Hematopoietic multipotent progenitor cell (in vitro differentiated cells): ENCODE measurements around the gene CHAC2. TPM values are rescaled to one million over a fixed set of nuclear protein-coding genes. Genes with fewer than 3 reads are reported as not detected.
A peak's percentile ranks its signal among the peaks of the same experiment; 100 is the strongest.

ENCODE experiments used
- DNase-seq, 3 donors: peaks; one replicate each; pipeline ENCODE4 v3.0.0-alpha.2; 2011 to 2015; ENCODE audit warnings: low read depth in 2 of 3, low spot score in 2 of 3
- total RNA-seq: library from RNA; depleted of rRNA; stranded (reverse); fragments of >200 nt; gene quantifications from one replicate; pipeline ENCODE4 v1.2.3, GENCODE V29; 2012

Gene CHAC2
- total RNA-seq, 1 donor, result 1.1 TPM

DNA sequence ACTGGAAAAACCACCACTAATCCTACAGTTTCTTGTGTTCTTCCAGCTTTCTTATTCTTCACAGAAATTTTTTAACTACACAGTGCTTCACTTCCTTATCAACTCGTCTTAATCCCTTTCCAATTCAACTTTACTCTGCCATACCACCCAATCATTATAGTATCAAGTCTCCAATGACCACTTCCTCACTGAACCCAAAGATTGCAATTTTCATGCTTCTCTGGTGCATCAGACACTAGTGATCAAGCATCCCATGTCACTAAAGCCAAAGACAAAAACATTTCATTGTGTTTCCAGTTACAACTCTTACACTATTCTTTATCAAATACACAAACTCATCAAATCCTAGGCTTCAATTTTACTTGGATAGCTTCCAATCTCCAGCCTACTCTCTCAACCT, 9.5 kb downstream of the CHAC2 start:
- DNase-seq, result no peak

DNA sequence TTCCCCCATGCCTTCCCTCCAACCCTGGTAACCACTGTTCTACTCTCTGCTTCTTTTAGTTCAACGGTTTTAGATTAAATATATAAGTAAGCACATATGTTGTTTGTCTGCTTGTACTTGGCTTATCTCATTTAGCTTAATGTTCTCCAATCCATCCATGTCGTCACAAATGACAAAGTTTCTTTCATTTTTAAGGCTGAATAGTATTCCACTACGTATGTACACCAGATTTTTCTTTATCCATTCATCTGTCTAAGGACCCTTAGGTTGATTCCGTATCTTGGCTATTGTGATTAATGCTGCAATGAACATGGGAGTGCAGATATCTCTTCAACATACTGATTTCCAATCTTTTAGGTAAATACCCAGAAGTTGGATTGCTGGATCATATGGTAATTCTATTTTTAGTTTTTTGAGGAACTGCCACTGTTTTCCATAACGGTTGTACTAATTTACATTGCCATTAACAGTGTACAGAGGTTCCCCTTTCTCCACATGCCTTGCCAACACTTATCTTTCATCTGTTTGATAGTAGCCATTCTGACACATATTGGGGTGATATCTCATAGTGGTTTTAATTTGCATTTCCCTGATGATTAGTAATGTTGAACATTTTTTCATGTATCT, 11.0 kb downstream of the CHAC2 start:
- peak in 2 of 3 donors; percentile 24 to 41 for DNase-seq

DNA sequence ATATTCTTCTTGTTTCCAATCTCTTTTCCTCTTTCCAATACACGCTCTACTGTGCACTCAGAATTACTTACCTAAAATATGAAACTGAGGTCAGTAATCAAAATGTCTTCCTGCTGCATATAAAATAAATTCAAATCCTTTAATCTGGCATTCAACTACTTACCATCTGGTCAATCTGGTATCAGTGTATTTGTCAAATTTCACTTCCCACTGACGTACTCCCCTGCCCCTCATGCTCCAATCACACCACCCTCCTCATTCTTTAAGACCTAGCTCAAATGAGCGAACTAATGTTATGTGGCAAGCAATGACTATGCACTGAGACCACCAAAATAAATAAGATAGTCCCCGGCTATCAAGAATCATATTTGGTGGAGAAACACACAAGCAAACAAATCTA, 12.5 kb downstream of the CHAC2 start:
- DNase-seq, result no peak

DNA sequence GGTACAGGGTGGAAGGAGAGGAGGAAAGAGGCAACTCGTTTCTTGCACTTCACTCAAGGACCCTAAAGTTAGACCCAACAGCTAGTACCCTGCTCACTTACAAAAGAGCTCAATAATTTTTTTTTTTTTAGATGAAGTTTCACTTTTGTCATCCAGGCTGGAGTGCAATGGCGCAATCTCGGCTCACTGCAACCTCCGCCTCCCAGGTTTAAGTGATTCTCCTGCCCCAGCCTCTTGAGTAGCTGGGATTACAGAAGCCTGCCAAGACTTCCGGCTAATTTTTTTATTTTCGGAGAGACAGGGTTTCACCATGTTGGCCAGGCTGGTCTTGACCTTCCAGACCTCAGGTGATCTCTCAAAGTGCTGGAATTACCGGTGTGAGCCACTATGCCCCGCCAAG, 15.1 kb downstream of the CHAC2 start:
- no peak for DNase-seq

DNA sequence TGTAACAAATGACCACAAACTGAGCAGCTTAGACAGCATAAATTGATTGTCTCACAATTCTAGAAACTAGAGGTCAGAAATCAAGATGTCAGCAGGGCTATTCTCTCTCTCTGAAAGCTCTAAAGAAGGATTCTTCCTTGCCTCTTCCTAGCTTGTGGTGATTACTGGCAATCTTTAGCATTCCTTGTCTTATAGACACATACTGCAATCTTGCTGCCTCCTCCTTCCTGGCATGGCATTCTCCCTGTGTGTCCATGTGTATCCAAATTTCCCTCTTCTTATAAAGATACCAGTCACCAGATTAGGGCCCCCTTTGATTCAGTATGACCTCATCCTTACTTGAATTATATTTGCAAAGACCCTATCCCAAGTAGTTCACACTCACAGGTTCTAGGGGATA, 16.8 kb downstream of the CHAC2 start:
- DNase-seq, result no peak

DNA sequence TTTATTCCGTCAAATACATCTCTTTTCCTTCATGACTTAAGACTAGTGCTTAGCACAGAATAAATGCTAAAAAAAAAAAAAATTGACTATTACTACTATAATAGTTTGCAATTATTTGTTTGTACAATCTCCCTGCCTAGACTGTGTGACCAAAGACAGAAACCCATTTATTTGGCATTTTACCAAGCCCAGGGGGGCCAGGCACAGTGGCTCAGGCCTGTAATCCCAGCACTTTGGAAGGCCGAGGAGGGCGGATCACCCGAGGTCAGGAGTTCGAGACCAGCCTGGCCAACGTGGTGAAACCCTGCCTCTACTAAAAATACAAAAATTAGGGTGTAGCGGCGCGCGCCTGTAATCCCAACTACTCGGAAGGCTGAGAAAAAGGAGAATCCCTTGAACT, 17.8 kb downstream of the CHAC2 start:
- no peak for DNase-seq

DNA sequence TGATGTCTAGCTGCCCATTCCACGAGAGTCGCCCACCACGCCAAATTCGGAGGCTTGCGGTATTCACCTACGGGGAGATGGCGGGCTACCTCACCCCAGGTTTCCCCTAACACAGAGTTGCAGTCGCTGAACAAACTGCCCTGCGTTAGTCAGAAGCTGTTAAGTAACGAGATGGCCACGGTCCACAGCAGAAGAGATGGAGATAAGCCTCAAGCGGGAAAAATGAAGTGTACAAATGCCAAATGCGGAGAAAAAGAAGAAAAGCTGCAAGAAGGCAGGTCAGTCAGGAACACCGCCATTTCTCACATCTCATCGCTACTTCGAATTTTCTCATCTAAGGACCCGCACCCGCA, 18.7 kb downstream of the CHAC2 start:
- DNase-seq, result peak; percentile 16 to 41 (median 37)

DNA sequence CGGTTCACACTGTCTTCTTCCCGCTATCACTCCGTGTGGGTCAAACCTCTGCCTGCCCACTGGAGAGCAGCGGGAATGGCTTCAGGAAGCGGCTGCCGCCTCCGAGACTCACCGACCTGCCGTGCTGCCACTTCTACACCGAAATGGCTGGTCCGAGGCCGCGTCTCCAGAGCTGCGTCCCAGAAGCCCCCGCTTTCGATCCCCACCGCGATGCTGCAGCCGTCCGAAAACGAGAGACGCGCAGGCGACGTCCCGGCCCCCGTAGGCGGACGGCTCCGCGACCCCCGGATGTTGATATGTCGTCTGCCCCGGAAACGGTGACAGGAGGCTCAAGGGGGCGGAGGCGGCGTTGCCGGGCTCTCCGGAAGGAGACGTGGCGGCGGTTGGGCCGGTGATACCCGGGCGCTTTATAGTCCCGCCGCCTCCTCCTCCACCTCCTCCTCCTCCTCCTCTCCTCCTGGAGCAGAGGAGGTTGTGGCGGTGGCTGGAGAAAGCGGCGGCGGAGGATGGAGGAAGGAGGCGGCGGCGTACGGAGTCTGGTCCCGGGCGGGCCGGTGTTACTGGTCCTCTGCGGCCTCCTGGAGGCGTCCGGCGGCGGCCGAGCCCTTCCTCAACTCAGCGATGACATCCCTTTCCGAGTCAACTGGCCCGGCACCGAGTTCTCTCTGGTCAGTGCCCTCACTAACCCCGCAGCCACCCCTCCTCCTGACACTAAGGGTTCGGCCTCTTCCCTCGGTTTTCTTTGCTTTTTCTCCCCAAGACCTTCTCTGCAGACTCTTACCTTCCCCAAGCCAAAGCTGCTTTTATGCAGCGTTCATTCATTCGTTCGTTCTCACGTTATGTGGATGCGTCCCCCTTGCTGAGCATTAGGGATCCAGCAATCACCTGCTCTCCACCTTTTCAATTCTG, 19.4 kb downstream of the CHAC2 start, which contains the start of the genes ASB3 and ERLEC1:
TSS of gene ASB3 (minus strand) at position 249 of the 909 bp plus-strand sequence. CDS start 21,381 bp downstream, outside the sequence.
TSS of gene ERLEC1 (plus strand) at position 340 of the 909 bp plus-strand sequence. CDS start at position 507, 167 bp downstream.
- peak; percentile 74 to 96 (median 96) for DNase-seq

DNA sequence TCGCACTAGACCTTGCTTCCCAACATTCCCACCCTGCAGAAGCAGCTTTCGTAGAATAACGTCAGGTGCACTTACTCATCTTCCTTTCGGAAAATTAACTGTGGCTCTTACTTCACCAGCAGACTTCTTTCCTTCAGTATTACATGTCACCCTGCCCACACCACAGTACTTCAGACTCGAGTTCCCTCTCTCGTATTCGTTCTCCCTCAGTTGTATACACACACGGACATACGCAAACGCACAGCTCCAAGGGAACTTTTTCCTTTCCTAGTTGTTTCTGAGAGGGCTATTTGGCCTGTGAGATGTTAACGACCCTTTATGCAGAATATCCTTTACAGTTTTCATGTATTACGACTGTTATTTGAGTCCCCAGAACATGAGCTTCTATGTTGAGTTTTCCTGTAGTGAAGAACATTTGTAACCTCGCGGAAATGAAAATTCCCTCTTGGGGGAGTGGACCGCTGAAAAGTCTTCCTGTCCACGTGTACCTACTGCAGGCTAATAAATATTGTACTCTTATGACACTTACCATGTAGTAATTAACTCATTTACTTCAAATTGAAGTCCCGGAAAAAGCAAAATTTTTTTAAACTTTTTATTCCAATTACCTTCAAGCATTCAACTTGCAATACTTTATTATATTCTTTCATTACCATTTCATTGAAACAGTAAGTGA, 20.1 kb downstream of the CHAC2 start:
- peak in 2 of 3 donors; percentile 13 to 28 for DNase-seq

DNA sequence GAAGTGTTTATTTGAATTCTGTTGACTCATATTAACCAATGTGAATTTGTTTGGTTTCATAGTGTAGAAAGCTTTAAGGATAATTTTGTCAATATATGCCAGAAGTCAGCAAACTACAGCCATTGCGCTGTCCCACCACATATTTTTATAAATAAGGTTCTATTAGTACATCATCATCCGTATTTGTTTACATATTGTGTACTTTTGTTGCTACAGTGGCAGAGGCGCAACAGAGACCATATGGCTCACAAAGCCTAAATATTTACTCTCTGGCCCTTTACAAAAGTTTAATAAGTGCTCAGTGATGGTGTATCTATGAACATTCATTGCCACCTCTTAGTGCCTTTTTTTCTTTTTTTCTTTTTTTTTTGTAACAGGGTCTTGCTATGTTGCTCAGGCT, 25.7 kb downstream of the CHAC2 start:
- DNase-seq, result no peak

DNA sequence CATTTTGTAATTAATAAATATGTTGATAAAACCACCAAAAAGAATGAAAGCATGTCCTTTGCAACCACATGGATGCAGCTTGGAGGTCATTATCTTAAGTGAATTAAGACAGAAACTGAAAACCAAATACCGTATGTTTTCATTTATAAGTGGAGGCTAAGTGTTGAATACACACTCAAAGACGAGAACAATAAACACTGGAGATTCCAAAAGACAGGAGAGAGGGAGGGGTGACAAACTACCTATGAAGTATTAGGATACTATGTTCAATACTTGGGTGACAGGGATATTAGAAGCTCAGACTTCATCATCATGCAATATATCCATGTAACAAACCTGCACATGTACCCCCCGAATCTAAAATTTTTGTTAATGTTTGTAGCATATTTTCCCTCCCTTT, 26.2 kb downstream of the CHAC2 start:
- no peak for DNase-seq

DNA sequence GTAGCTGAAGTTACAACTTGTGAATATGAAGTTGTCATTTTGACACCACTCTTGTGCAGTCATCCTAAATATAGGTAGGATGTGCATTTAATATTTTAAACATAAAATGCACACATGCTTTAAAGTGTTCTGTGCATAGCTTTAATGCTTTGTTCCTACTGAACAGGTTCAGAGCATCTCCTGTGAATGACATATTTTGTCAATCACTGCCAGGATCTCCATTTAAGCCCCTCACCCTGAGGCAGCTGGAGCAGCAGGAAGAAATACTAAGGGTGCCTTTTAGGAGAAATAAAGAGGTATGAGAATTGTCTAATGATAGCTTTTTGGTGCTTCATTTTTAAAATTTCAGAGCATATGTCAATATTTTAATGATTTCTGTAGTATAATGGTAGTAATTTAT, 33.9 kb downstream of the CHAC2 start:
- no peak for DNase-seq

DNA sequence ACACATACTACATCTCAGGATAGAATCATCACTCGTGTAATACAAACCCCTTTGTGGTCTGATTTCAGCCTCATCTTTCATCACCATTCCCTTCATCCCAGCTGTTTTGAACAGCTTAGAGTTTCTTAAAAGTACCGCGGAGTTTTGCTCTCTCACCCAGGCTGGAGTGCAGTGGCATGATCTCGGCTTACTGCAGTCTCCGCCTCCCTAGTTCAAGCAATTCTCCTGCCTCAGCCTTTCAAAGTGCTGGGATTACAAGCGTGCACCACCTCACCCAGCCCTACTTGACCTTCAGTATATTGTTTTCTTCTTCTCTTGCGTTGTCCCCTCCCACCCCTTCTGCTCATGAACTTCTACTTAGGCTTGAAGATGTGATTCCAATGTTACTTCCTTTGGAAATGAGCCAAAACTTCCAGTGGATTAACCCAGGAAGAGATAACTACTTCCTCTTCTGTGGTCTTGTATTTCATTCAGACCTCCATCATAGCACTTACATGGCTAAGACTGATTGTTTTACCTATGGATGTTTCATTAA, 35.1 kb downstream of the CHAC2 start:
- no peak for DNase-seq

DNA sequence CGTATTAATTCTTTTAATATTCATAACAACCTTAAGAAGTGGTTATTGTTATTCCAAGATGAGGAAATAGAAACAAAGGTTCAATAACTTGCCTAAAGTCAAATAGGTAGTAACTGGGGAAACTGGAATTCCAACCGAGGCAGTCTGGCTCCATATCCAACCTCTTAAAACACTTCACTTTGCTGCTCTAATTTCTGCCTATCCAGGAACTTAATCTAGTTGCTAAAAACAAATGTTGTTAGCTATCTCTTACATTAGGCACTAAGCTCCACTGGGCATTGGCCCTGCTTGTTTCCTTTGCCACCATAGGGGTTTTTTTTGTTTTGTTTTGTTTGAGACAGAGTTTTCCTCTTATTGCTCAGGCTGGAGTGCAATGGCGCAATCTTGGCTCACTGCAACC, 44.0 kb downstream of the CHAC2 start:
- no peak for DNase-seq

DNA sequence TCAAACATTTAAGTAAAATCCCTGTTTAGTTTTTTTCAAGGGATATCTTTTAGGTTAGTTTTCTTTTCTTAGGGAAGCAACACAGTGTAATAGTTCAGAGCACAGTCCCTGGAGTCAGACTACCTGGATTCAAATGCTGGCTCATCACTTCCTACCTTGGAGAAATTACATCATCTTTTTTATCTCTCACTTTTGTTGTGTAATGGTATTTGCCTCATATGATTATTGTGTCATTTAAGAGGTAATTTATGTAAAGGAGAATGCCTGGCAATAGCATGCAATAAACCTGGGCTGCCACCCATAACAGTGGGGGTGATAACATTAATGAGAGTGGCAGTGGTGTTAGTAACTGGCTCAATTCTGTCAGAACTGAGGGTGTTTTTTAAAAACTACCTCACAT, 45.5 kb downstream of the CHAC2 start:
- no peak for DNase-seq

DNA sequence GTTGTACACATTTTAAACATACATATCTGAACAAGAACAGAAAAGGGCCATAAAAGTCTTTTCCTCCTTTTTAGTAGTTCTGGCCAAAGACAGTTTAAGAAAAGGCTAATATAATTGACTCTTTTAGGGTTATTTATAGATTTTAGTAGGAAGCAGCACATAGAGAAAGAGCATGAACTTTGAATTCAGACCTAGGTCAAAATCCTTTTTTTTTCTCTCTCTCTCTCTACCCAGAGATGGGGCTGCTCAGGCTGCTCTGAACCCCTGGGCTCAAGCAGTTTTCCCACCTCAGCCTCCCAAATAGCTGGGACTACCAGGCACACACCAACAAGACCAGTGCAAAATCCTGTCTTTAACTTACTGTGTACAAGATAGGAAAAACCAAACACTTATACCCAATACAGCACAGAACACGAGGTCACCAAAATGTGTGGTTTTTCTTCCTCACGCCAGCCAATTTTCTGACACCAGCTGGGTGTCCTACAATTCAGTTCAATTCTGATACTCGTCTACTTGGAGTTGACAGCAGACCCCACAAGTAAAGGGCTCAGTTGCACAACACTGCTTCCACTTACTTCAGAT, 51.3 kb downstream of the CHAC2 start:
- DNase-seq, result no peak

DNA sequence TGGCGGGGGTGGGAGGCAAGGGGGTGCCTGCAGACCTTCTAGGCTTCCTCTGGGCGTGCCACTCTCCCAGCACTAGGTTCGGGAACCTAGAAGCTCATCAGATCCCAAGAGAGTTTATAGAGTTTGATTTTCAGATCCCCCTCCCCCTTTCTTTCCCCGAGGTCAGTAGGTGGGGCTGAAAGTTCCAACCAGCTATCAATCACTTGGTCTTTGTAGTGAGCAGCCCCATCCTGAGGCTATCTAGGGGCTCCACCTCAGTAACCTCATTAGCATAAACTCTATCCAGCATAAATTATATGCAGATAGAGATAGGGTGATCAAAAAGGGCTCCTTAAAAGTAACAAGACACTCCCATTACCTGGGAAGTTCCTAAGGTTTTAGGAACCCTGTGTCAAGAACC, 52.0 kb downstream of the CHAC2 start:
- DNase-seq, result no peak

DNA sequence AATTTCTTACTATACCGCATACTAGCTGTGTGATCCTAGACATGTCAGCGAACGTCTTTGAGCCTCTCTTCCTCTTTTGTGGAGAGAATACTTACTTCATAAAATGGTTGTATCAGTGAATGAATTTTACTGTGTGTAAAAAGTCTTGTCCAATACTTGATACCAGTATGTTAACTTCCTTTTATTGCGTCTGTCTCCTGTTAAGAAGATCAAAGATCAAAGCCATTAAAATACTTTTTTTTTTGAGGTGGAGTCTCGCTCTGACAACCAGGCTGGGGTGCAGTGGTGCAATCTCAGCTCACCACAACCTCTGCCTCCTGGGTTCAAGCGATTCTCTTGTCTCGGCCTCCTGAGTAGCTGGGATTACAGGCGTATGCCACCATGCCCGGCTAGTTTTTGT, 52.4 kb downstream of the CHAC2 start:
- no peak for DNase-seq

DNA sequence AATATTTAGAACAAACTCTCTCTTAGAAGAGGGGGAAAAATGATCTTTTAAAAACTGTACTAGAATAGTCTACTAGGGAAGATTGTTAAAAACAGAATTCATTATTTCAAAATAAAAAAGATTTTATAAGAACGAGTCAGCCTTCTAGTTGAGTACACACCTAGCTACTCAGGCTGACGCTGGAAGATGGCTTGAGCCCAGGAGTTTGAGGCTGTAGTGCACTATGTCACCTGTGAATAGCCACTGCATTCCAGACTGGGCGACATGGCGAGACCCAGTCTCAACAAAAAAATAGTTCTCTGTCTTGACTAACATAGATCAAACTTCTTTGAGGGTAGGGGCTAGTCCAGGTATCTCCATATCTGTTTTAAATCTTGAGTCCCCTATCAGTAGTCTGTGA, 53.1 kb downstream of the CHAC2 start:
- DNase-seq, result no peak

DNA sequence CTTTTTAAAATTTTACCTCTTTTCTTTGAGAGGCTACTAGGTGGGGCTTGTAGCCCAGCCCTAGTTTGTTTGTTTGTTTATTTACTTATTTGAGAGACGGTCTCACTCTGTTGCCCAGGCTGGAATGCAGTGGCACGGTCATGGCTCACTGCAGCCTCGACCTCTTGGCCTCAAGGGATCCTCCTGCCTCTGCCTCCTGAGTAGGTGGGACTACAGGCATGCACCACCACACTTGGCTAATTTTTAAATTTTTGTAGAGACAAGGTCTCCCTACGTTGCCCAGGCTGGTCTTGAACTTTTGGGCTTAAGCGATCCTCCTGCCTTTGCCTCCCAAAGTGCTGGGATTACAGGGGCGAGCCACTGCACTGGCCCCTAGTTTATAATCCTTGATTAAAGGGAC, 54.2 kb downstream of the CHAC2 start:
- no peak for DNase-seq

DNA sequence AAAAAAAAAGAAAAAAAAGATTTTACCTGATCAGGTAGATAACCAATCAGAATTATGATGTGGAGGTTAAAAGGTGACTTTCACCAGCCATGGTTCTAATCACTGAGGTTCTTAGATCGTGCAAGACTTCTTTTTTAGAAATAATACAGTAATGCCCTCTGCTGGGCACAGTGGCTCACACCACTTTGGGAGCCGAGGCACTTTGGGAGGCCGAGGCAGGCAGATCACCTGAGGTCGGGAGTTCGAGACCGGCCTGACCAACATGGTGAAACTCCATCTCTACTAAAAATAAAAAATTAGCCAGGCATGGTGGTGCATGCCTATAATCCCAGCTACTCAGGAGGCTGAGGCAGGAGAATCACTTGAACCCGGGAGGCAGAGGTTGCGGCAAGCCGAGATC, 56.0 kb downstream of the CHAC2 start:
- peak in 1 of 3 donors; percentile 4 for DNase-seq
